ES-I3 (cell line): Measurements from ENCODE around the gene LRSAM1.

ENCODE experiments used
- H3K36me3 ChIP-seq: 2 replicates; pipeline ENCODE4 v1.6.1; 2013; ENCODE audit warnings: mild to moderate bottlenecking, low read length, control low read depth, moderate library complexity; ENCODE audit not compliant: insufficient read depth
- H3K4me1 ChIP-seq: 2 replicates; pipeline ENCODE4 v1.6.1; 2013; ENCODE audit warnings: mild to moderate bottlenecking, control low read depth, low read length; ENCODE audit not compliant: insufficient read depth
- H3K9ac ChIP-seq: 2 replicates; pipeline ENCODE4 v1.6.1; 2013; ENCODE audit warnings: low read depth, mild to moderate bottlenecking, low read length, moderate library complexity
- H3K9me3 ChIP-seq: 2 replicates; pipeline ENCODE4 v1.6.1; 2013; ENCODE audit warnings: mild to moderate bottlenecking, low read length, moderate library complexity; ENCODE audit not compliant: control insufficient read depth, insufficient read depth

Gene LRSAM1

GRCh38 chr9:127516835-127517607 is 65.7 kb downstream of the LRSAM1 start:
- Histone ChIP-seq H3K36me3 (peaks cover 13% of the 10 kb centered on the region; the same call in 1 of the 2 replicates), H3K9me3 (no peaks in the 10 kb centered on the region), H3K4me1 (peaks cover 19% of the 10 kb centered on the region), H3K9ac (no peak overlapping the region)

GRCh38 chr9:127517620-127518019 is 66.3 kb downstream of the LRSAM1 start:
- peaks cover 2% of the 10 kb centered on the region; the same call in 1 of the 2 replicates for H3K9me3 ChIP-seq
- H3K4me1 ChIP-seq, result peaks cover 22% of the 10 kb centered on the region; the same call in 1 of the 2 replicates
- peaks cover 15% of the 10 kb centered on the region for H3K36me3 ChIP-seq
- no peak overlapping the region for H3K9ac ChIP-seq

DNA sequence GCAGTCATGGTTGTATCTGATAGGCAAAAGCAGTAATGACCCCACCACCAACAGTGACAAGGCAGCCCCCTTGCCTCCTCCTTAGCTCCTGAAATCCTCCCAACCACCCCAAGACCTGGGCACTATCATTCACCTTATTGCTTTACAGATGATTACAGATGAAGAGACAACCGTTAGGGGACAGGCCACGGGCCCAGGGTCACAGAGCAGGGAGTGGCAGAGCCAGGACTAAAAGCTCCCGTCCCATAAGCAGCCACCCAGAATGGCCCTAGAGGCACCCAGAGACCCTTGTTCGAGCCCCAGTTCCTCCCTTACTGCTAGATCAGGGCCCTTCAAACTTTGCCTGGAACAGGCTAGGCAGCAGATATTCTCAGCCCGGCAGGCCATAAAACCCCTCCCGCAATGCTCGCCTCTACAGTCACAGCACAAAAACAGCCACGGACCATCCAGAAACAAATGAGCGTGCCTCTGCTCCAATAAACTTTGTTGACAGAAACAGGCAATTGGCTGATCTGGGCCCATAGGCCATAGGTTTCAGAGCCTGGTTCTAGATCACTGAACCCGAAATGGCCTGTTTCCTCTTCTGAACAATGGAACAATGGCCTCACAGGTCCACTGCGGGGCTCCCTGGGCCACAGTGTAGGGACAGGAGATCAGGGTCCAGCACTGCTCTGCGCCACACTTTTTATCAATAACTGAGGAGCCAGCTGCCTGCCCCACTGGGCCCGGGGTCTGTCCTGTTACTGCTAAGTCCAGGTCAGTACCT is 67.0 kb downstream of the LRSAM1 start:
- H3K4me1 ChIP-seq, result peaks cover 22% of the 10 kb centered on the region; the same call in 1 of the 2 replicates
- peaks cover 20% of the 10 kb centered on the region for H3K36me3 ChIP-seq
- no peak overlapping the region for H3K9ac ChIP-seq
- H3K9me3 ChIP-seq, result peaks cover 6% of the 10 kb centered on the region

DNA sequence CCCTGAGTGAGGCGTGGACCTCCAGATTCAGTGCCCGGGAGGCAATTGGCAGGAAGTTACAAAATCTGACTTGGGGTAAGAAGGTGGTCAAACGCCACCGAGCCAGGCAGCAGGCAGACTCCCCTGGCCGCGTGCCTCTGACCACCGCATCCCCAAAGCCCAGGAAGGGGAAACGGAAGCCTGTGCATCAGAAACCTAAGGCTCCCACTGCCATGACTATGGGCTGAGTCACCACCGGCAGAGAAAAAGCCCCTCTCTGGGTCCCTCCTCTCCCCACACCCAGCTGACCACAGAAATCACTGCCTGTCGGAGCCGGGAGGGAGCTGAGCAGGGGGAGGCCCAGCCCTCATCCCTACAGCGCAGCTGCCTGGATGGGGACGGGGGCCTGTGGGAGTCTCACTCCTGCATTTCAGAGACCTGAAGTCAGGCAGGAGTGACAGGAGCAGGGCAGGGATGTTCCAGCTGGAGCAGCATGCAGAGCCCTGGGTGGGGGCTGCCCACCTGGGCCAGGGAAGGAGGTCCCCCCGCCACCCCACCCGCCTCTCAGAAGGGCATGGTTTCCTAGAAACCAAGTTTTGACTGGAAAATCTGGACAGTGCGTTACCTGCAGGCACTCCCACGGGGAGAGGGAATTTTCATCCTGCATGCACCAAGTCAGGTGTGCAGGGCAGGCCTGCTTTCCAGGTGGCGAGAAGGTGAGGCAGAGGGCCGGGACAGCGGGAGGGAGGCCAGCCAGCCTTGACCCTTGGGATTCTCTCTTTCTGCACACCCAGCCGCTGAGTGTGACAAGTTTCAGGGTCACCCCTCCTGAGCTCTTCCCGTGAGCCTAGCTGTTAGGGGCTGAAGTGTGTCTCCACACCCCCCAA is 68.2 kb downstream of the LRSAM1 start:
- H3K36me3 ChIP-seq, result peaks cover 19% of the 10 kb centered on the region
- peaks cover 22% of the 10 kb centered on the region; the same call in 1 of the 2 replicates for H3K4me1 ChIP-seq
- H3K9ac ChIP-seq, result no peak overlapping the region
- peaks cover 13% of the 10 kb centered on the region for H3K9me3 ChIP-seq

DNA sequence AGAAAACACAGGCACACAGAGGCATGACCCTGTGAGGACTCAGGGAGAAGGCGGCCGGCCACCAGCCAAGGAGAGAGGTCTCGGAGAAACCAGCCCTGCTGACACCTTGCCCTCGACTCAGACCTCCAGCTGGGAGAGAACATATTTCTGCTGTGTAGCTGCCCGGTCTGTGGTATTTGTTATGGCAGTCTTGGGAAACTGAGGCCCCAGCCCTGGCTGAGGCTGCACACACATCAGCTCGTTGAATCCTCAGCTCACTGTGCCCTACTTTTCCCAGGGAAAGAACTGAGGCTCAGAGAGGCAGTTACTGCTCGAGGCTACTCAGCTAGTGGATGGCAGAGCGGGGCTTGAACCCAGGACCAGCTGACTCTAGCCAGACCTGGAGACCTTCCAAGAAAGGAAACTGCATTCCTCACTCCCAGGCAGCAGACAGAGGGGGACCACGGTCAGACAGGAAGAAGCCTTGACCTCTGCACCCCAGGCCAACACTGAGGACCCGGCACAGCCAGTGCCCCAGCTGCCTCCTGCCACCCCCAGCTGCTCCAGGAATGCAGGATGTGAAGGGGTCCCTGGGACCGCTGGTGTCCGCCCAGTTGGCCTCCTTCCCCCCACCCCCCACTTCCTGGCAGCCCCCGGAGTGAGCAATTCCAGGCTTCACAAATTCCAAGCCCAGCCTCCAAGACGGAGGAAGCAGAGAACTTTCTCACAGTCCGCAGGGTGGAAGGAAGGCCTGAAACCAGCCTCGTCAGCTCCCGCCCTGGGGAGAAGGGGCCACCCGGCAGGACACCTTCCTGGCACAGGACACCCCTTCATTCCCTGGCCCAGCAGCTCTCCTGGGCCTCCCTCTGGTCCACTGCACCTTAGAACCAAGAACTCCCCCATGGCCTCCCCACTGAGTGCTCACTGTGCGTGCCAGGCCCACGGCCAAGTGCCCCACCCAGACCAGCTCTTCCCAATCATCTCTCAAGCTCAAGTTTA is 69.9 kb downstream of the LRSAM1 start:
- H3K36me3 ChIP-seq, result peaks cover 23% of the 10 kb centered on the region
- no peak overlapping the region for H3K9ac ChIP-seq
- peaks cover 22% of the 10 kb centered on the region; the same call in 1 of the 2 replicates for H3K4me1 ChIP-seq
- H3K9me3 ChIP-seq, result peaks cover 18% of the 10 kb centered on the region

DNA sequence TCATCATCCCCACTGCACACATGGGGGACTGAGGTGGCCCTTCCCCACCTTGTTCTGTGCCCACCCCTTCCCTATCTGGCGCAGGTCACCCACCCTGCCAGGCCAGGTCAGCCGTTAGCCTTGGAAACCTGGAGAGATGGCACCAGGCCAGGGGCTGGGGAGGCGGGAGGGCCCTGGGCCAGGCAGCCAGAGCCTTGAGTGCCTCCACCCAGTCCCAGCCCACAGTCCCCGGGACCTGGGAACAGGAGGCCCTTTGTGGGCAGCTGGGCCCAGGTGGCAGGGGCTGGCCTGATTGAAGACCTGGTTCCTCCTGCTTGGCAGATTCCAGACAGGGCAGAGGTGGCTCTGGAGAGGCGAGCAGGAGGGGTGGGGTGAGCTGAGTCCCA is 70.6 kb downstream of the LRSAM1 start:
- Histone ChIP-seq H3K9ac (no peak overlapping the region), H3K4me1 (peaks cover 22% of the 10 kb centered on the region; the same call in 1 of the 2 replicates), H3K9me3 (peaks cover 18% of the 10 kb centered on the region), H3K36me3 (peaks cover 25% of the 10 kb centered on the region)

- peaks cover 24% of the 10 kb centered on the region; the same call in 1 of the 2 replicates for H3K4me1 ChIP-seq
- H3K9ac ChIP-seq, result no peak overlapping the region
- H3K36me3 ChIP-seq, result peaks cover 25% of the 10 kb centered on the region
- H3K9me3 ChIP-seq, result peaks cover 18% of the 10 kb centered on the region
Observed at GRCh38 chr9:127522727-127523126, 71.4 kb downstream of the LRSAM1 start.

DNA sequence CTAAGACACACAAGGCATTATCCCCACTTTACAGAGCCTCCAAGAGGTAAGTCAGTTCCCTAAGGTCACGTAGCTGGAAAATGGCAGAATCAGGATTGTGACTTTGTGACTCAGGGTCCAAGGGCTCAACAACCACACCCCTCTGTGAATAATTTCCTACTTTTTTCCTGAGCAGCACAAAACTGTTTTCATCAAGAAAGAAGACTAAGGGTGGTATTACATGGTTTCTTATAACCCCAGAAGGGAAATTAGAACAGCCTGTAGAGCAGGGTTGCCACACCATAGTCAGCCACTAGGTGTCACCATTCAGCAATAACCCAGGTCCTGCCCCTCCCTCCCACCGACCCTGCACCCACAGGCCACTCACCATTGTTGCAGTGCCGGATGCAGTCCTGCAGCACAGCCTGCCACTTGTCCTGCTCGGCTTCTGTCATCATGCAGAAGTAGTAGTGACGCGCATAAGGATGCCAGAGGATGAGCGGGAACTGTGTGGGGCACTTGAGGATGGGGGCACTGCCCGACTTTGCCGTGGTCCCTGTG is 72.1 kb downstream of the LRSAM1 start:
- Histone ChIP-seq H3K36me3 (peaks cover 29% of the 10 kb centered on the region), H3K4me1 (peaks cover 30% of the 10 kb centered on the region), H3K9me3 (peaks cover 18% of the 10 kb centered on the region), H3K9ac (no peak overlapping the region)

GRCh38 chr9:127524373-127524772 is 73.1 kb downstream of the LRSAM1 start:
- H3K9ac ChIP-seq, result no peak overlapping the region
- H3K9me3 ChIP-seq, result peaks cover 18% of the 10 kb centered on the region
- peaks cover 33% of the 10 kb centered on the region for H3K4me1 ChIP-seq
- peaks cover 29% of the 10 kb centered on the region for H3K36me3 ChIP-seq

DNA sequence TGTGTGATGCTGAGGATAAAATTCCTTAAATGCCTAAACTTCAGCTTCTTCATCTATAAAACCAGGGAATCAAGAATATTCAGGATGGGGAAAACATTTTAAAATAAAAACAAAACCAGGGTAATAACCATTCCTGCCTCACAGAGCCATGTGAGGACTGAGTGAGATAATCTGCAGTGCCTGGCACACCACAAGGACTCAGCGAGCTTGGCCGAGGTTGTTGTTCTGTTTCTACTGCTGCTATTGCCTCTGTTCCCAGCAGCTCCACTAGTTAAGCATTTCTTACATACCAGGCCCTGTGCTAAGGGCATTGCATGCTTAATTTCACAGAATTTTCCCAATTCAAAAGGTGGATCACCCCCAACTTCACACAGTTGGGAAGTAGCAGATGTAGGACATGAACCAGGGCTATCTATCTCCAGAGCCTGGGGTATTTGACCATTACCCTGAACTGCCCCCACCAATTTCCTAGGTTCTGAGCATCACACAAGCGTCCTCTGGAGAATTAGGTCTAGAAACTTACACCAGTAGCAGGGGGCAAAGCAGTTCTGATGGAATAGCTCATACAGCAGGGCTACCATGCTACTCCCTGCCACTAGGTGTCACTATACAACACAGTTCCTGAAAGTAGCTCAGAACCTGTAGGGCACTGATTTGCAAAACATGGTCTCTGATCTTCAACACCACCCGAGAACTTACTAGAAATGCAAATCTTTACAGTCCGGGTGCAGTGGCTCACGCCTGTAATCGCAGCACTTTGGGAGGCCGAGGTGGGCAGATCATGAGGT is 74.3 kb downstream of the LRSAM1 start:
- Histone ChIP-seq H3K4me1 (peaks cover 32% of the 10 kb centered on the region), H3K9me3 (peaks cover 18% of the 10 kb centered on the region), H3K36me3 (peaks cover 29% of the 10 kb centered on the region), H3K9ac (no peak overlapping the region)

DNA sequence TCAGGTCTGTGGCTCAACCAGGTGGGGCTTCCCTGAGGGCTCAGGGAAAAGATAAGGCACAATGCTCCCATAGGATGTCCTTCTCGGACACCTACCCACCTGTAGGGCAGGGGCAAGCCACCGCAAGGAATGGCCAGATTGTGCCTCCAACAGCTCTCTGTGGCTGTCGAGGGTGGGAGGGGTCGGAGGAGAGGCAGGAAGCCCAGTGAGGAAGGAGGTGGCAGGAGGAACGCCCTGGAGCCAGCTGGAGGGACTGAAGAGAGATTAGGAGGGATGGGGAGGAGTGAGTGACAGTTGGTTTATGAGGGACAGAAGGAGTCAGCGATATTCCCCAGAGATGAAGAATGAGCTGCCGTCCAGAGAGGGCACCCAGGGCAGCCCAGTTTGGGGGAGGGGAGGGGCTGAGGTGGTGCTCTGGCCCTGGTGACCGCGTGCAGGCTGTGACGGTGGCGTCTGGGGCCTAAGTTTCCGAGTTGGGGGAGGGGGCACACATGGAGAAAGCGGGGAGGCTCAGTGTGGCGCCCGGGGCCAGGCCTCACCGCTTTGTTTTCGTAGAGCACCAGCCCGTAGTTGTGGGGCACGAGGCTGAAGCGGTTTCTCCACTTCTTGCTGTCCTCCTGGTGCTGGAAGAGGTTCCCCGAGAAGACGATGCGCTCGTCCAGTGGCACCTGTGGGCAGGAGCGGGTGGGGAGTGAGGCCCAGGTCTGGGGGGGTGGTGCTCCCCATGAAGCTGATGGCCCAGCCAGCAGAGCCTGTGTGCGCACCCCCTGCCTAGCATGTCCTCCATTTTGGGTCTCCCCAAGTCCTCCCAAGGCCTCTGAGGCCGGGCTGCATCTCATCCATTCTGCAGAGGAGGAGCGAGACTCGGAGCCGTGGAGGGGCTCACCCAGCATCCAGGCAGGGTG is 75.6 kb downstream of the LRSAM1 start:
- no peak overlapping the region for H3K9ac ChIP-seq
- H3K4me1 ChIP-seq, result peaks cover 26% of the 10 kb centered on the region
- peaks cover 18% of the 10 kb centered on the region for H3K9me3 ChIP-seq
- peaks cover 29% of the 10 kb centered on the region for H3K36me3 ChIP-seq
